A204.1 (cell line): Measurements from ENCODE around the gene CD84.
"Not testable (repeated sequence)": the region's sequence is repeated elsewhere in the genome, so short reads cannot be mapped to it uniquely, and the experiment has no call there.

Experiments used
- FAIRE-seq: peaks from 2 replicates; lab custom pipeline; 2012; peaks lifted over from hg19 to GRCh38; lab: Jason Lieb, UNC

The CD84 gene

DNA sequence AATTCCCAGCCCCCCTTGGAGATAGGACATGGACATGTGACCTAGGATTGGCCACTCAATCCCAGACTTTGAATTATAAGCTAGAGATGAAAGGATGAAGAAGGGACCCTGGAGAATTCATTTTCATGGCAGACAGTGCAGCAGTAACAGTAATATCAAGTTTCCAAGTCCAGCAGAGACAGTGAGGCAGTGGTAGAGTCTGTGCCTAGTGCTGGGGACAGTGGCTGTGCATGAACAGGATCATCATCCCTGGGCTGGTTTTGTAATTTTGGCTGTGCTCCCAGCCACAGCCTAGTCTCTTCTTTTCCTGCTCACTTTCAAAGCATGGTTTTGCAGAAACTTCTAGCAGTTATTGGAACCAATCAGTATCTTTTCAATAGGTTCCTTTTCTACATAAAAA is 29.6 kb upstream of the CD84 start:
- FAIRE-seq = no peak

- FAIRE-seq = no peak
These were observed 29.2 kb upstream of the CD84 start for GRCh38 chr1:160608514-160608913.

DNA sequence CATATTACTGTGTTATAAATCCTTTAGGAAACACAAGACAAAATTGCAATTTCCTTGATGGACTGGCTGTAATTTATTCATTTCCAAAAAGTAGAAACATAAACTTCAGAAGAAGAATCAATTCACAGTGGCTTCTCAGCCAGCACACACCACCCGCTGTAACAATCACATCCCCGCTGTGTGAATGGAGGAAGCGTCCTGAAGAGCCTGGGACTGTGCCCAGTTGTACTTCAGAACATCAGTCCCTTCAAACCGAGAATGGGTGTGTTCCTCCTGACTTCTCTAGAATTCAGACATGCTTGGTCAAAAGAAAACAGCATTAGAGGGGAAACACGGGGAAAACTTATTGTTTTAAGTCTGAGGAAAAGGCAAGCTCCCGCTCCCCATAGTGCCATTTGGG is 28.8 kb upstream of the CD84 start:
- no peak for FAIRE-seq

DNA sequence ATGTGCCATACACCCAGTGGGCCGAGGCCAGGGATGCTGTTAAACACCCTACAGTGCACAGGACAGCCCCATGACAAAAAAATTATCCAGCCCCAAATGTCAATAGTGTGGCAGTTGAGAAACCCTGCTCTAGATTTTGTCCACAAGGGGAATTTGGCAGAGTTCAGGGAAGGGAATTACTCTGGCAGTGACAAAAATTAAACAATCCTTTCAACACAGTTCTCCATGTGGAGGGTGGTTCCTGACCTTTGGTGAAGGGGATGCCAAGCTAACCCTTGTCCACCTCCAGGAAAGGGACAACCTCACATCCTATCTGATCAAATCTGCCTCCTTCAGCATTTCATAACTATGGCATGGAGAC is 28.4 kb upstream of the CD84 start:
- FAIRE-seq = no peak

- peak; percentile 95 for FAIRE-seq
These were observed 27.8 kb upstream of the CD84 start for GRCh38 chr1:160607011-160607671.

DNA sequence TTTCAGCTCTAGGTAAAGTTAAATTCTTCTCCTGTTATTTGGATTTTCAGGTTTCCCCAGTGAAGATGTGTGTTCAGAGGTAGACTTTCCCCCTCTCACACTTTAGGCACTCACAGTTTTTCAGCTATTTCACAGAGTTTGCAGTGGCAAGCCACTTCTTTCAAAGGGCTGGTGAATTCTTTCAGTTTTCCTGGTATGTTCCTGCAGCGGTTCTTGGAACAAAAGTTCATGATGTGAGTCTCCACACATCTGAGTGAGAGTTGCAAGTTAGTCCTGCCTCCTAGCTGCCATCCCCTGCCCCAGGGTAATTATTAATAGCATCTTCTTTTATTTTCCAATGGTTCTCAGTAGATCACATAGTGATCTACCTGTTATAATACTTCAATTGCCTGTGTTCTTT is 27.3 kb upstream of the CD84 start:
- no peak for FAIRE-seq

DNA sequence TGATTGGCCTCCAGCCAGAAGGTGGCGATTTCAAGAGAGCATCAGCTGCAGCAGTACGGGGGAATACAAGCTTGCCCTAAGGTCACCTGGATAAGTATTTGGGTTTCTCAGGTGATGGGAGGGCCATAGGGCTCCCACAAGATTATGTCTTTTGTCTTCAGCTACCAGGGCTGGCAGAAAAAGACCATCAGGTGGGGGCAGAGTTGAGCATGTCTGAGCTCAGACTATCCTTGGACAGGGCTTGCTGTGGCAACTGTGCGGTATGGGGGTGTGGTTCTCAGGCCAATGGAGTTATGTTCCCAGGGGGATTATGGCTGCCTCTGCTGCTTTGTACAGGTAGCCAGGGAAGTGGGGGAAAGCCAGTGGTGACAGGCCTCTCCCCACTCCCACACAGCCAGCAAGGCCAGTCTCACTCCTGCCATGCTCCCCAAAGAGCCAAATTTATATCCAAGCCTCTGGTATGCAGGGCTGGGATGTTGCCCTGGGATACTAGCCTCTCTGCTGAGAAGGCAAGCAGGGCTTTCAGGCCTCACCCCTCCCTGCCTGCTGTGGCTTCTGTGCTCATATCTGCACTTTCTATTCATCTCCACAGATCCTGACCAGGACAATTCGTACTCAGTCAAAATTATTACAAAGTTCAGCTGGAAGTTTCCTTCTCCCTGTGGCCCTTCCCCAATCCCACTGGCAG is 26.6 kb upstream of the CD84 start:
- no peak for FAIRE-seq

- FAIRE-seq = no peak
These were observed 25.9 kb upstream of the CD84 start for GRCh38 chr1:160605205-160605604.

GRCh38 chr1:160597705-160598104 is 18.4 kb upstream of the CD84 start:
- no peak for FAIRE-seq

- no peak for FAIRE-seq
These were observed 17.8 kb upstream of the CD84 start for GRCh38 chr1:160597051-160597450.

DNA sequence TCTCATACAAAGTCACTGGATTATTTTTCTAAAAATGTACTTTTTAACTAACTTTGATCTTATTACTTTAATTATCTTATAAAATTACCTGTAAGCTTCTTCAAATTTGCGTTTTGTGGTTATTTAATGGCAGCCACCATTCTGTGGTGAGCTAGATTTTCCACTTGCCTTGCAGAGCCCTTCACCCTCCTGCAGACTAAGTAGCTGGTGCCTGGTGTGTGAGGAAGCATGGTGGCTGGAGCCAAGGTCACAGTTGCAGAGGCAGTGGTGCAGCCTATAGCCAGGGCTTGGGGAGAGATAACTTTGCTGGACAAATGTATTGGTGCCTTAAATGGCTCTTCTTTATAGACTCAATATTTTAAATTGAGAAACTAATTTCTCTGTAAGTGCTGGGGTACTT is 11.2 kb upstream of the CD84 start:
- no peak for FAIRE-seq

GRCh38 chr1:160588468-160588867 is 9.2 kb upstream of the CD84 start:
- FAIRE-seq = no peak

DNA sequence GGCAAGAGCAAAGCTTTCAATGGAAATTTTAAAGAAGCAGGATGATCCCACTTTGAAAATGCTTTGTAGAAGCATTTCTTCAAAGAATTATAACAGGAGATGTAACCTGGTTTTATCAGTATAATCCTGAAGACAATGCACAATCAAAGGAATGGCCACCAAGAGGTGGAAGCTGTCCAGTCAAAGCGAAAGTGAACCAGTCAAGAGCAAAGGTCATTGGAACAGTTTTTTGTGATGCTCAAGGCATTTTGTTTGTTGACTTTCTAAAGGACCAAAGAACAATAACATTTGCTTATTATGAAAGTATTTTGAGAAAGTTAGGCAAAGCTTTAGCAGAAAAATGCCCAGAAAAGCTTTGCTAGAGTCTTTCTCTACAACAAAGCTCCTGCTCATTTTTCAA is 5.5 kb upstream of the CD84 start:
- no peak for FAIRE-seq

GRCh38 chr1:160582976-160583375 is 3.7 kb upstream of the CD84 start:
- FAIRE-seq = not testable (repeated sequence)

GRCh38 chr1:160581961-160582360 is 2.7 kb upstream of the CD84 start:
- FAIRE-seq = no peak

DNA sequence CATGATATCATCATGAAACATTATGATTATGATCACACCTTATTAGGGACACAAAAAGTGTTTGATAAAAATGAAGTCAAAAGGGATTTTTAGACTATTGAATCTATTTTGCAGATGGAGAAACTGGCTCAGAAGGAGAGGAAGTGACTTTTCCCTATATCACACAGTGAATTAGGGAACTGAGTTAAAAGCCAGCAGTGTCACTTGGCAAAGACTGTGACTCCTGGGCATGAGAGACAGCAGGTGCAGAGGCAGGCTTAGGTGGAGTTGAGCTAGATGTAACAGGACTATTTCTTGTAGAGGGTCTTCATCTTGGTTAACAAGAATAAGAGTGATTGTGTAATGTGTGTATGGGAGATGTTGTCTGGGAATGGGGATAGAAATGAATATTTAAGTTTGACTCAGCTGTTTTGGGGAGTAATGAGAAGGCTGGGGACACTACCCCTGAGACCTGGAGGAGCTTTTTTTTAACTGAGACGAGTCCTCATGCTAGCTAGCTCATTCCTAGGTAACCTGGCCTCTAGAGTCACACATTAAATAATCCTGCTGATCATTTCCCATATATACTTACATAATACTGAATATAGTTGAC is 1.0 kb upstream of the CD84 start:
- FAIRE-seq = no peak

GRCh38 chr1:160578525-160579191 is 638 bp downstream of the CD84 start:
- no peak for FAIRE-seq

- FAIRE-seq = no peak
These were observed 1.1 kb downstream of the CD84 start for GRCh38 chr1:160578175-160578524.

- no peak for FAIRE-seq
These were observed 1.6 kb downstream of the CD84 start for GRCh38 chr1:160577671-160578070.

DNA sequence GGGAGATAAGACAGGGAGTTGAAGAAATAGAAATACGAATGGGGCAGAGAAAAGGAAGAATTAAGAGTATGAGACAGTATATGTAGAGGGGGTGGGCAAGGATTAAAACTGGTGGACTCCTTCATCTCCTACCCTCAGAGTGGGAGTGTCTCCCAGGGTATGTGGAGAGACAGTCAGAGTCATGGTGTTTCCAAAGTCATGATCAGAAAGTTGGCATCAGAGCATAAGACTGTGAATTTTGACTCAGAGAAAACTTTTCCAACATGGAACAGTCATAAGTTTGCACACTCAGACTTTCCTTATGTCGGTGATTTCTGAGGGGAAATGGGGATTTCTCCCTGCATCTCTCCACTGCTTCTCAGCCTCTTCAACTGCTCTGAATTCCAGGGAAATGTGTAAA is 2.4 kb downstream of the CD84 start:
- no peak for FAIRE-seq

GRCh38 chr1:160576390-160576789 is 2.9 kb downstream of the CD84 start:
- FAIRE-seq = no peak

DNA sequence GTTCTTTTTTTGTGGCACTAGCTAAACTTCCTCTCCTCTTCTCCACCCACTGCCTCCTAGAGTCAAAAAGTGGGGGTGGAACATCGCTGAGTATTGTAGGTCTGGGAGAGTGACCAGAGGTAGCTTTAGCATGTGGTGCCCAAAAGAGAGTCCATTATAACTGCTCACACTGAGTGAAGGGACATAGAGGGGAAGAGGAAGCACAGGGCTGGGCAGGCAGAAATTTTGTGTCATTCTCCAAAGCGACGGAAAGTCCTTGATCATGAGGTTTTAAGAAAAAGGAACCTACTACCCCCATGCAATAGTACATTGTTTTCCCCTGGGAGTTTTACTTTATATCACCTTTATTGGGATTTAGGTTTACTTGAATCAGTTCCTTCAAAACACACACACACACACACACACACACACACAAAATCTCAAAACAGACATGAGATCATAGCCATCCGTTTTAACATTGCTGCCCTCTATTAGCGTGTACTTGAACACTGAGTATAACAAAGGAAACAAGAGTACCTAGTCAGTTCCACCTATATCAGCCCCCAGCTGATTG is 4.1 kb downstream of the CD84 start:
- no peak for FAIRE-seq

DNA sequence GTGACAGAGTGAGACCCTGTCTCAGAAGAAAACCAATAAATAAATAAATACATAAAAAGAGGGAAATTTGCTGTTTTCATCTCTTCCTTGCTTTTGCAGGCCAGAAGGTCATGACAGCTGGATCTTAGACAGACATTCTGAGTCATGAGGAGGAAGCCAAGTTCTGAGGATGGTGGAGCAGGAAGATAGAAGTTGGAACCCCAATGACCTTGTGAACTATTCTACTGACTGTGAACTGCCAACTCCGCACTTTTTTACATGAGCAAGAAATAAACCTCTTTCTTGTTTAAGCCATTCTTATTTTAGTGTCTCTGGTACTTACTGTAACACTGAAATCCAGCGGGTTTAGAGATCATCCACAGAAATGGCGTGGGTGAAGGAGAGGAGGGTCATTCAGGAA is 8.5 kb downstream of the CD84 start:
- FAIRE-seq = no peak
